Sigmoid colon (tissue), 7 donors: Measurements from ENCODE around the gene DHX16. TPM values are rescaled to one million over a fixed set of nuclear protein-coding genes. Genes with fewer than 3 reads are reported as not detected.
A peak's percentile ranks its signal among the peaks of the same experiment; 100 is the strongest.

ENCODE experiments used
- DNase-seq: peaks from one replicate; pipeline ENCODE4 v3.0.0-alpha.2; 2019
- H3K27ac ChIP-seq, 4 donors: fragments of 200-600 bp; sonication (generic); one replicate each; pipeline ENCODE4 v1.5.1; 2016 to 2019; ENCODE audit warnings: mild to moderate bottlenecking in 1 of 4
- H3K27me3 ChIP-seq, 3 donors: fragments of 200-600 bp; sonication (generic); one replicate each; pipeline ENCODE4 v1.5.1; 2019; ENCODE audit warnings: mild to moderate bottlenecking in 1 of 3
- H3K36me3 ChIP-seq, 4 donors: fragments of 200-600 bp; sonication (generic); one replicate each; pipeline ENCODE4 v1.5.1; 2016 to 2019
- H3K4me1 ChIP-seq, 4 donors: fragments of 200-600 bp; sonication (generic); one replicate each; pipeline ENCODE4 v1.5.1; 2017 to 2019
- H3K4me3 ChIP-seq, 4 donors: fragments of 200-600 bp; sonication (generic); one replicate each; pipeline ENCODE4 v1.5.1; 2017 to 2019; ENCODE audit warnings: mild to moderate bottlenecking in 2 of 4, moderate library complexity in 1 of 4
- H3K9me3 ChIP-seq, 4 donors: fragments of 200-600 bp in 3 of 4; sonication (generic) in 3 of 4; one replicate each; pipeline versions ENCODE4 v1.5.1 to v1.6.1; 2013 to 2019
- CTCF ChIP-seq, 4 experiments: fragments of 450-650 bp in 3 of 4; fragments of 200-600 bp in 1 of 4; IDR thresholded peaks; one replicate each; pipeline ENCODE4 v1.5.1; 2016 to 2019; ENCODE audit warnings: antibody characterized with exemption in 4 of 4, mild to moderate bottlenecking in 3 of 4, moderate library complexity in 2 of 4
- EP300 ChIP-seq, 4 donors: sonication (generic); formaldehyde crosslinking; IDR thresholded peaks; one replicate each; pipeline ENCODE4 v1.6.1; 2017; ENCODE audit warnings: antibody characterized with exemption in 4 of 4
- POLR2A ChIP-seq, 2 donors: fragments of 450-650 bp; IDR thresholded peaks; one replicate each; pipeline ENCODE4 v1.6.1; 2016; ENCODE audit warnings: antibody characterized with exemption in 2 of 2, mild to moderate bottlenecking in 2 of 2, moderate library complexity in 2 of 2
- POLR2AphosphoS5 ChIP-seq, 4 donors: sonication (generic); formaldehyde crosslinking; IDR thresholded peaks; one replicate each; pipeline ENCODE4 v1.6.1; 2017; ENCODE audit warnings: antibody characterized with exemption in 4 of 4
- WGBS, 2 donors: extraction: QIAGEN DNeasy Blood & Tissue Kit; methylation state at CpG; one replicate each; pipeline ENCODE4 v1.1.7; 2013; 5-methylcytosine and 5-hydroxymethylcytosine counted together
- intact Hi-C: fragments of 100-400 bp; cut with DNase I; formaldehyde crosslinking; loops from one replicate; pipeline ENCODE4 v1.15.1; 2023
- polyA plus RNA-seq, 3 donors: library from polyadenylated mRNA; stranded (reverse); fragments of 200-250 nt; gene quantifications; one replicate each; pipeline ENCODE4 v1.2.3, GENCODE V29; 2013
- total RNA-seq, 4 donors: library from RNA; depleted of rRNA; stranded (reverse); fragments of >200 nt; gene quantifications; one replicate each; pipeline ENCODE4 v1.1.0, GENCODE V29; 2016
- donor health status: healthy with polysubstance abuse.
- donor health status: Bipolar disorder and iron deficiency.
- donor health status: healthy.

The DHX16 gene
- total and polyA plus RNA-seq, 7 donors = 18.0 to 34.2 (median 22.3) TPM

GRCh38 chr6:30685157-30686008 lies 12.6 kb upstream of the DHX16 start:
- Histone ChIP-seq H3K27me3 (no peaks in the 10 kb centered on the region), H3K9me3 (no peaks in the 10 kb centered on the region), H3K4me3 (peak overlapping the region; percentile 63 to 87 (median 72)), H3K27ac (peak overlapping the region; percentile 94 to 99 (median 98)), H3K36me3 (peaks cover 0 to 3% (median 0%) of the 10 kb centered on the region in 4 donors), H3K4me1 (peaks cover 0 to 87% (median 84%) of the 10 kb centered on the region in 4 donors)
- intact Hi-C loops = loop anchor here (1.0 to 2.0 kb wide), 2 partner anchors 35 to 69 kb away; partner anchors contain the start of genes MRPS18B, PPP1R10 and TUBB
- peak; percentile 73 for DNase-seq
- TF ChIP-seq POLR2A (IDR thresholded peaks at IDR 0.05) = no peak
- TF ChIP-seq EP300 (IDR thresholded peaks at IDR 0.05) = no peak
- TF ChIP-seq CTCF (IDR thresholded peaks at IDR 0.05) = no peak
- TF ChIP-seq POLR2AphosphoS5 (IDR thresholded peaks at IDR 0.05) = no peak
- 34 to 69% methylated on average over 29 of the region's 29 CpGs for WGBS, 2 donors

GRCh38 chr6:30684386-30685156 lies 11.8 kb upstream of the DHX16 start:
- Histone ChIP-seq H3K27me3 (no peaks in the 10 kb centered on the region), H3K4me3 (peak overlapping the region; percentile 63 to 87 (median 72)), H3K4me1 (peaks cover 0 to 87% (median 84%) of the 10 kb centered on the region in 4 donors), H3K9me3 (no peaks in the 10 kb centered on the region), H3K27ac (peak overlapping the region; percentile 94 to 99 (median 98)), H3K36me3 (peaks cover 0 to 9% (median 0%) of the 10 kb centered on the region in 4 donors)
- intact Hi-C loops = loop anchor here (5.0 kb wide), 1 partner anchor 143 kb away; no protein-coding TSS in a partner anchor
- peak; percentile 85 for DNase-seq
- 31 to 67% methylated on average over 21 of the region's 21 CpGs for WGBS, 2 donors
- TF ChIP-seq EP300 (IDR thresholded peaks at IDR 0.05) (no peak), POLR2AphosphoS5 (IDR thresholded peaks at IDR 0.05) (peak in 1 of 4 donors; percentile 14), POLR2A (IDR thresholded peaks at IDR 0.05) (no peak), CTCF (IDR thresholded peaks at IDR 0.05) (no peak)

GRCh38 chr6:30683980-30684338 lies 11.2 kb upstream of the DHX16 start:
- no peak for DNase-seq
- no peak for TF ChIP-seq EP300 (IDR thresholded peaks at IDR 0.05)
- TF ChIP-seq CTCF (IDR thresholded peaks at IDR 0.05) = no peak
- TF ChIP-seq POLR2A (IDR thresholded peaks at IDR 0.05) = no peak
- TF ChIP-seq POLR2AphosphoS5 (IDR thresholded peaks at IDR 0.05) = no peak
- Histone ChIP-seq H3K9me3 (no peaks in the 10 kb centered on the region), H3K4me3 (peak overlapping the region; percentile 63 to 87 (median 72)), H3K4me1 (peaks cover 0 to 87% (median 84%) of the 10 kb centered on the region in 4 donors), H3K36me3 (peaks cover 0 to 10% (median 0%) of the 10 kb centered on the region in 4 donors), H3K27me3 (no peaks in the 10 kb centered on the region), H3K27ac (peak overlapping the region; percentile 94 to 99 (median 98))
- intact Hi-C loops = loop anchor here (2.0 to 5.0 kb wide), 2 partner anchors 99 to 143 kb away; no protein-coding TSS in a partner anchor
- 19 to 42% methylated on average over 2 of the region's 2 CpGs for WGBS, 2 donors

- H3K27me3 ChIP-seq = no peaks in the 10 kb centered on the region
- TF ChIP-seq POLR2A (IDR thresholded peaks at IDR 0.05) = no peak
- TF ChIP-seq POLR2AphosphoS5 (IDR thresholded peaks at IDR 0.05) = no peak
- TF ChIP-seq CTCF (IDR thresholded peaks at IDR 0.05) = no peak
- no peak for TF ChIP-seq EP300 (IDR thresholded peaks at IDR 0.05)
- peak overlapping the region; percentile 94 to 99 (median 98) for H3K27ac ChIP-seq
- DNase-seq = peak; percentile 72
- H3K36me3 ChIP-seq = peaks cover 0 to 16% (median 5%) of the 10 kb centered on the region in 4 donors
- no peaks in the 10 kb centered on the region for H3K9me3 ChIP-seq
- intact Hi-C loops = loop anchor here (2.0 to 5.0 kb wide), 2 partner anchors 99 to 144 kb away; no protein-coding TSS in a partner anchor
- 23 to 60% methylated on average over 7 of the region's 7 CpGs for WGBS, 2 donors
- H3K4me3 ChIP-seq = peak overlapping the region; percentile 63 to 87 (median 72)
- H3K4me1 ChIP-seq = peaks cover 0 to 86% (median 81%) of the 10 kb centered on the region in 4 donors
These were observed 10.6 kb upstream of the DHX16 start for GRCh38 chr6:30683183-30683979.
